ENCODE results near the gene HOXD3. TPM values are rescaled to one million over a fixed set of nuclear protein-coding genes. Genes with fewer than 3 reads are reported as not detected.

Gene HOXD3
- total RNA-seq, 1 donor from 2014 or later = not detected

DNA sequence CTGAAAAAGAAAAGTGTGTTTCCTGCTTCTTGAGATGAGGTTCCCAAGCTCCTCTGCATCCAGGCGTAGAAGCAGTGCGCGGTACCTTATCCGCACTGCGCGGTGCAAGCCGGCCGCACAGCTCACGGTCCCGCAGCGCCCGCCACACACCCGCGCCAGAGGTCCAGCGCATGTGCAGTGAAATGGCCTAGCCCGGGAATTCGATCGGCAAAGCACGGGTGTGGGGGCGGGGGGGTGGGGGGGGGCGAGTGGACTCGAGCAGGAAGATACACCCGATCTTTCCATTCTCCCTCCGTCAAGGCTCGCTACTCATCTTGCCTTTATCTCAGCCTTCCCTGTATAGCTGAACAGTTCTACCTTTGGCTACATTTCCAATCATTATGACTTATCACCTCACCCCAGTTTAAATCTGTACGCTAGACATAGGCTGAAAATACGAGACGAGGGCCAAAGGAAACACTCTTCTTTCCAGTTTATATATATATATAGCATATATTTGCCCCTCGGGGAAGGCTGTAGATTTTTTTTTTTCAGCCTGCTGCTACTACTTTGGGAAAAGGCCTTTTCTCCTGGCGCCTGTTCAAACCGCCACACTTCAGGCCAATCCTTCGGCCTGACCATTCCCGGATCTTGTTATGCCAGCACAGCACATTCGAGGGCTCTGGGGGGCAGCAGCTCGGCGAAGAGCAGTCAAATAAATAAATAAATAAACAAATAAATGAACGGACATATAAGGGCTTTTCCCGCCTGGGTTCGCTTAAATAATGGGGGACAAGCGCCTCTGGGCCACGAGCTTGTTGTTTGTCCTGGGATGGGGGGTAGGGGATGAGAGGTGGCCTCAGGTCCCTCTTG is 17.2 kb upstream of the HOXD3 start:
- Mint-ChIP-seq H3K9me3 (ENCODE audit: unreplicated experiment) (peaks cover 43% of the 10 kb centered on the region), H3K4me3 (ENCODE audit: unreplicated experiment) (peak overlapping the region; percentile 75), H3K36me3 (ENCODE audit: low read depth, unreplicated experiment) (peaks cover 2% of the 10 kb centered on the region), H3K27me3 (ENCODE audit: low read depth, unreplicated experiment) (peaks cover 91% of the 10 kb centered on the region), H3K4me1 (ENCODE audit: low read depth, unreplicated experiment) (no peaks in the 10 kb centered on the region), H3K27ac (ENCODE audit: unreplicated experiment) (no peak overlapping the region)
- Histone ChIP-seq H2AFZ (ENCODE audit: low read depth, low read length) (peak overlapping the region; percentile 66), H4K20me1 (ENCODE audit: insufficient read depth, low read length) (no peaks in the 10 kb centered on the region), H3K4me3 (ENCODE audit: insufficient read depth, low read depth, low read length) (peak overlapping the region; percentile 45), H3K79me2 (ENCODE audit: insufficient read depth, low read length) (no peaks in the 10 kb centered on the region), H3K27ac (ENCODE audit: low read depth, low read length) (no peak overlapping the region), H3K27me3 (ENCODE audit: insufficient read depth, low read length) (peaks cover 81% of the 10 kb centered on the region), H3K36me3 (ENCODE audit: insufficient read depth, low read length) (no peaks in the 10 kb centered on the region), H3K9me3 (ENCODE audit: insufficient read depth, low read depth, low read length) (peaks cover 6% of the 10 kb centered on the region), H3K4me1 (ENCODE audit: insufficient read depth, low read length) (peaks cover 8% of the 10 kb centered on the region), H3K4me2 (ENCODE audit: low read length) (peak overlapping the region; percentile 78), H3K9ac (ENCODE audit: low read length) (peak overlapping the region; percentile 26)
- TF ChIP-seq, protein P1, sequence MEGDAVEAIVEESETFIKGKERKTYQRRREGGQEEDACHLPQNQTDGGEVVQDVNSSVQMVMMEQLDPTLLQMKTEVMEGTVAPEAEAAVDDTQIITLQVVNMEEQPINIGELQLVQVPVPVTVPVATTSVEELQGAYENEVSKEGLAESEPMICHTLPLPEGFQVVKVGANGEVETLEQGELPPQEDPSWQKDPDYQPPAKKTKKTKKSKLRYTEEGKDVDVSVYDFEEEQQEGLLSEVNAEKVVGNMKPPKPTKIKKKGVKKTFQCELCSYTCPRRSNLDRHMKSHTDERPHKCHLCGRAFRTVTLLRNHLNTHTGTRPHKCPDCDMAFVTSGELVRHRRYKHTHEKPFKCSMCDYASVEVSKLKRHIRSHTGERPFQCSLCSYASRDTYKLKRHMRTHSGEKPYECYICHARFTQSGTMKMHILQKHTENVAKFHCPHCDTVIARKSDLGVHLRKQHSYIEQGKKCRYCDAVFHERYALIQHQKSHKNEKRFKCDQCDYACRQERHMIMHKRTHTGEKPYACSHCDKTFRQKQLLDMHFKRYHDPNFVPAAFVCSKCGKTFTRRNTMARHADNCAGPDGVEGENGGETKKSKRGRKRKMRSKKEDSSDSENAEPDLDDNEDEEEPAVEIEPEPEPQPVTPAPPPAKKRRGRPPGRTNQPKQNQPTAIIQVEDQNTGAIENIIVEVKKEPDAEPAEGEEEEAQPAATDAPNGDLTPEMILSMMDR (IDR thresholded peaks at IDR 0.05; ENCODE audit: insufficient read depth, low read depth, low read length) = no peak
- TF ChIP-seq EZH2 (IDR thresholded peaks at IDR 0.05; ENCODE audit: insufficient read depth, low read length) = no peak
- no peak for FAIRE-seq
- DNase-seq (ENCODE audit: low read depth) = no peak

DNA sequence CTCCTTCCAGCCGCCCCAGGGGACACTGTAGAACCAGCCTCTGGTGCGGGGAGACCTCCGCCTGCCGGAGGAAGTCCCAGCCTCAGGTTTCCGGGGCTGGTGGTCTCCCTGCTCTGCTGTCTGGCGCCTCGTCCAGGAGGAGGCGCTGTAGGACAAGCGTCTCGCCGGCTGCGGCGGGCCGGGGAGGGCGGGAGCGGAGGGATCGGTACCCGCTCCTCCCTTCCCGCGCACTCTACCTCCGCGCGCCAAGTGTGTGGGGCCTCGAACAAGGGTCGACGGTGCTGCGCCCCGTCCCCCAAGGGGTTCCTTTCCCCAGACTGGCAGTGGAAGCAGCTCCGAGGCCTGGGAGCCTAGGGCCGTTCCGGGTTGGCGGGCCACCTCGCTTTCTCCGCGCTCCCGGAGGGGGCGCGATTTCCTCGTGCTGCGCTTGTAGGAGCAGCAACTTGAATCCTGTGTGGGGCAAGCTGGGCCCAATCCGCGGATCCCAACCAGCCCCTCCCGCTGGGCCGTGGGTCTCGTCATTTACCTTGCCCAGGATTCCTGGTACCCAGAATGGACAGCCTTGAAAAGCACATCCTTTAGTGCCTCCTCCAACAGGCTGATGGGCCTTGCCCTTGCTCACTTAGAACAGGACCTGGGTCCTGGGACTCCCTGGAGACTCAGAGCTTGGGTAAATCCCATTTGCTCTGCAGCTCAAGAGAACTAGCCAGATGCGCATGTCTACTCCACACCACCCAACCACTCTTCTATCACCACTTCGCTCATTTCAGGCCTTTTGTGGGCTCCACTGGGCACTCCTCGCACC is 16.4 kb upstream of the HOXD3 start:
- FAIRE-seq = no peak
- H3K27me3 ChIP-seq (ENCODE audit: insufficient read depth, low read length) = peaks cover 79% of the 10 kb centered on the region
- peak overlapping the region; percentile 45 for H3K4me3 ChIP-seq (ENCODE audit: insufficient read depth, low read depth, low read length)
- DNase-seq (ENCODE audit: low read depth) = no peak
- H2AFZ ChIP-seq (ENCODE audit: low read depth, low read length) = peak overlapping the region; percentile 66
- Mint-ChIP-seq H3K4me3 (ENCODE audit: unreplicated experiment) (peak overlapping the region; percentile 72), H3K4me1 (ENCODE audit: low read depth, unreplicated experiment) (no peaks in the 10 kb centered on the region), H3K27ac (ENCODE audit: unreplicated experiment) (peak overlapping the region; percentile 66), H3K36me3 (ENCODE audit: low read depth, unreplicated experiment) (peaks cover 2% of the 10 kb centered on the region), H3K9me3 (ENCODE audit: unreplicated experiment) (peaks cover 39% of the 10 kb centered on the region), H3K27me3 (ENCODE audit: low read depth, unreplicated experiment) (peaks cover 91% of the 10 kb centered on the region)
- H3K4me2 ChIP-seq (ENCODE audit: low read length) = peak overlapping the region; percentile 78
- no peak overlapping the region for H3K27ac ChIP-seq (ENCODE audit: low read depth, low read length)
- TF ChIP-seq, protein P1 (IDR thresholded peaks at IDR 0.05; ENCODE audit: insufficient read depth, low read depth, low read length) = peak; percentile 42
- TF ChIP-seq EZH2 (IDR thresholded peaks at IDR 0.05; ENCODE audit: insufficient read depth, low read length) = peak; percentile 16
- H3K79me2 ChIP-seq (ENCODE audit: insufficient read depth, low read length) = no peaks in the 10 kb centered on the region
- H4K20me1 ChIP-seq (ENCODE audit: insufficient read depth, low read length) = no peaks in the 10 kb centered on the region
- peaks cover 8% of the 10 kb centered on the region for H3K4me1 ChIP-seq (ENCODE audit: insufficient read depth, low read length)
- peak overlapping the region; percentile 26 for H3K9ac ChIP-seq (ENCODE audit: low read length)
- H3K36me3 ChIP-seq (ENCODE audit: insufficient read depth, low read length) = no peaks in the 10 kb centered on the region
- peaks cover 6% of the 10 kb centered on the region for H3K9me3 ChIP-seq (ENCODE audit: insufficient read depth, low read depth, low read length)

Data from astrocyte (in vitro differentiated cells and primary cell).